Skin of body (tissue), 2 donors: Measurements from ENCODE around the gene CCS. TPM values are rescaled to one million over a fixed set of nuclear protein-coding genes. Genes with fewer than 3 reads are reported as not detected.
"Not testable (repeated sequence)": the region's sequence is repeated elsewhere in the genome, so short reads cannot be mapped to it uniquely, and the experiment has no call there.

ENCODE experiments used
- DNase-seq: peaks from one replicate; lab custom pipeline; 2025; lab: John Stamatoyannopoulos, UW
- total RNA-seq: library from RNA; depleted of rRNA; stranded (reverse); fragments of >200 nt; gene quantifications from one replicate; pipeline ENCODE4 v1.2.3, GENCODE V29; 2014

Gene CCS
- total RNA-seq, 1 donor from 2014 or later, result 21.0 TPM

- DNase-seq, result no peak
Observed at GRCh38 chr11:66561178-66561974, 31.6 kb upstream of the CCS start.

GRCh38 chr11:66561975-66562248, 31.1 kb upstream of the CCS start:
- DNase-seq, result no peak

GRCh38 chr11:66562275-66562674, 30.7 kb upstream of the CCS start:
- DNase-seq, result no peak

- DNase-seq, result no peak
Observed at GRCh38 chr11:66562907-66563583, 29.9 kb upstream of the CCS start.

- no peak for DNase-seq
Observed at GRCh38 chr11:66563832-66564231, 29.2 kb upstream of the CCS start.

- no peak for DNase-seq
Observed at GRCh38 chr11:66564538-66564937, 28.4 kb upstream of the CCS start.

- DNase-seq, result no peak
Observed at GRCh38 chr11:66564984-66565383, 28.0 kb upstream of the CCS start.

- no peak for DNase-seq
Observed at GRCh38 chr11:66566221-66566620, 26.8 kb upstream of the CCS start.

GRCh38 chr11:66567787-66568123, 25.2 kb upstream of the CCS start:
- no peak for DNase-seq

GRCh38 chr11:66568124-66568916, 24.7 kb upstream of the CCS start, which contains the start of gene CTSF:
Gene CTSF (minus strand): TSS chr11:66568606. CDS start chr11:66568486, 120 bp downstream.
- peak; percentile 11 for DNase-seq

GRCh38 chr11:66569076-66569475, 23.9 kb upstream of the CCS start:
- no peak for DNase-seq

GRCh38 chr11:66570079-66570849, 22.7 kb upstream of the CCS start:
- DNase-seq, result no peak

GRCh38 chr11:66570850-66571180, 22.2 kb upstream of the CCS start:
- DNase-seq, result no peak

- peak; percentile 25 for DNase-seq
Observed at GRCh38 chr11:66579017-66579606, 13.9 kb upstream of the CCS start.

- no peak for DNase-seq
Observed at GRCh38 chr11:66580803-66581202, 12.2 kb upstream of the CCS start.

- no peak for DNase-seq
Observed at GRCh38 chr11:66581261-66581660, 11.7 kb upstream of the CCS start.

- DNase-seq, result not testable (repeated sequence)
Observed at GRCh38 chr11:66582565-66583147, 10.3 kb upstream of the CCS start.

GRCh38 chr11:66585447-66585846, 7.5 kb upstream of the CCS start:
- not testable (repeated sequence) for DNase-seq

- DNase-seq, result no peak
Observed at GRCh38 chr11:66586136-66586535, 6.8 kb upstream of the CCS start.

- DNase-seq, result not testable (repeated sequence)
Observed at GRCh38 chr11:66589315-66589714, 3.7 kb upstream of the CCS start.
